ENCODE results near the gene RNF125.

Gene RNF125

GRCh38 chr18:32091724-32092421, 73.2 kb downstream of the RNF125 start, which contains the start of gene RNF138:
Gene RNF138, plus strand, starts transcription at chr18:32091874. Its CDS starts 903 bp downstream, at chr18:32092777.
- DNase-seq = peak; percentile 86

GRCh38 chr18:32092422-32093101, 73.9 kb downstream of the RNF125 start:
- DNase-seq = peak; percentile 100

- DNase-seq = peak; percentile 24
These were observed 74.5 kb downstream of the RNF125 start for GRCh38 chr18:32093102-32093511.

- no peak for DNase-seq
These were observed 74.9 kb downstream of the RNF125 start for GRCh38 chr18:32093523-32093922.

- DNase-seq = no peak
These were observed 76.7 kb downstream of the RNF125 start for GRCh38 chr18:32095192-32095899.

GRCh38 chr18:32095900-32096229, 77.2 kb downstream of the RNF125 start:
- DNase-seq = no peak

GRCh38 chr18:32096946-32097345, 78.3 kb downstream of the RNF125 start:
- DNase-seq = no peak

- no peak for DNase-seq
These were observed 85.9 kb downstream of the RNF125 start for GRCh38 chr18:32104516-32104915.

- no peak for DNase-seq
These were observed 91.4 kb downstream of the RNF125 start for GRCh38 chr18:32110005-32110404.

GRCh38 chr18:32111706-32112105, 93.1 kb downstream of the RNF125 start:
- no peak for DNase-seq

- no peak for DNase-seq
These were observed 94.2 kb downstream of the RNF125 start for GRCh38 chr18:32112826-32113225.

- no peak for DNase-seq
These were observed 95.8 kb downstream of the RNF125 start for GRCh38 chr18:32114293-32114942.

GRCh38 chr18:32122039-32122438, 103.4 kb downstream of the RNF125 start:
- no peak for DNase-seq

Data from activated CD4-positive, alpha-beta T cell treated with anti-CD3 and anti-CD28 coated beads, Interleukin-2, amount 50 U/mL, for 1 hour (primary cell).